ENCODE results near the gene HIF3A.
"Not testable (repeated sequence)": the region's sequence is repeated elsewhere in the genome, so short reads cannot be mapped to it uniquely, and the experiment has no call there.

Gene HIF3A

DNA sequence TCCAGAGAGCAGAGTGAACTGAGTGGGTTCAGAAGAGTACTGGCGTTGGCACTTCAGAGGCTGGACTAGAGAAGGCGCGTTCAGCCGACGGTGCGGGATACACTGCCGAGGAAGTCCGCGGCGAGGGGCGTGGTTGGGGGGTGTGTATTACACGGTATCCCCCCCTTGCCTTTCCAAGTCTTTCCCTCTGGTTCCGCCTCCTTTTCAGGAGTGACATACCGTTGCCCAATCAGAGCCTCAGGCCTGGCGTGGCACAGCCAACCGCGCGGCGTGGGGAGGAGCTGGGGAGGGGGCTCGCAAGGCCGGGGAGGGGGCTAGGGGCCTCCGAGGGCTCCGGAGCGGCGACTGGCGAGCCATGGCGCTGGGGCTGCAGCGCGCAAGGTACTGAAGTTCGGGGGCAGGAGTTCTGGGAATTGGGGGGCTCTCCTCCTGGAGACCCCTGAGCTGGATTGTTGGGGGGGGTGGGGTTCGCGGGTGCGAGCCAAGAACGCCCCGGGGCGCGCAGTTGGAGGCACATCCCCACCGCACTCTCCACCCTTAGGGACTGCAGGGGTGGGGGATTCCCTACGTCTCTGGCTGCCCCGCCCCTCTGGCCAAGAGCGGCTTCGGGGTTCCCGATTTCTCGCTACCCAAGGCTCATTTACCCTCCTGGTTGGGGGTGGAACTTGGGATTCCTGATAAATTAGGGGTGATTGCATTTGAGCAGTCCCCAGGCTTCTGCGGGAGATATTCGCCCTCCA lies at the start of gene HIF3A:
TSS of gene HIF3A (plus strand) at position 321 of the 740 bp plus-strand sequence. CDS start at position 356, 35 bp downstream.
- DNase-seq: peak; percentile 31

DNA sequence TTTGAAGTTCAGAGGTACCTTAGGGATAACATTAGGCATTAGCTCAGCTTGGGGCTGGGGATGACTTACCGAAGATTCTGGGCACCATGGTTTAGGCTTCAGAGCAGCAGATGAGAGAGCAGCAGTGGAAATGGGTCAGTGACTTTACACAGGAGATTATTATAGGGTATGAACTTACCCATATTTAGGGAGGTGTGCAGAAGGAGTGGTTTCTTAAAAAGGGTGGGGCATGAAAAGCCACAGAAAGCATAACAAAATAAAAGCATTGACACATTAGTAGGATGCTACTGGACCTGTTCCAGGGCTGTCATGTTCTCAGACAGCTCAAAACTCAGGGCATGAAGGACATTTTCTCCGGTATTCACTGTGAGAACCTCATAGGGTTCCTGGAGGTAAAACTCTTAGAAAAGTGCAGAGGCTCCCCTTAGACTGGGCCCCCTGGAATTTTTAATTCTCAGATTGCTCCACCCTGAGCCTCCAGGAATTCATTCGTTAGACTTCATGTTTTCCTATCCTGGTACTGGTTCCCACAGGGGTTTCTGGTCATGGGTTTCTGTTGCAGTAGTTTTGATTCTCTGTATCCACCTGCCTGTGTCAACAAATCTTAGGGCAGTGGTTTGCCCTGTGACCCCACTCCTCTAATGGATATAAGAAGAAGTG lies 46.6 kb upstream of the HIF3A start:
- DNase-seq: no peak

DNA sequence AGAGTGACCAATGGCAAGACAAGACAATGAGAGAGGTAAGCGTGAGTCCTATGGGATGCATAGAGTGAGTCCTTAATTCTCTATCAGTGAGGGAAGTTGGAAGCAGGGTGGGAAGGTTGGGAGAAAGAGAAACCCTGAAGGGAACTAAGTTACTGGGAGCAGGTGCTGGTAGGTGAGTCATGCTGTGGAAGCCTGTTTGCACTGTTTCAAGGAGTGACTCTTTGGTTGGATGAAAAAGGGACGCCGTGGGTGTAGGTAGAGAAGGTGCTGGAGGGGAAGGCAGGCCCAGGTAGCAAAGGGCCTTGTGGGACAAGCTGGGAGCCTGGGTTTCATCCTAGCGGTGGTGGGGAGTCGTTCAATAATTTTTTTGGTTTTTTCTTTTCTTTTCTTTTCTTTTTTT lies 45.4 kb upstream of the HIF3A start:
- no peak for DNase-seq

DNA sequence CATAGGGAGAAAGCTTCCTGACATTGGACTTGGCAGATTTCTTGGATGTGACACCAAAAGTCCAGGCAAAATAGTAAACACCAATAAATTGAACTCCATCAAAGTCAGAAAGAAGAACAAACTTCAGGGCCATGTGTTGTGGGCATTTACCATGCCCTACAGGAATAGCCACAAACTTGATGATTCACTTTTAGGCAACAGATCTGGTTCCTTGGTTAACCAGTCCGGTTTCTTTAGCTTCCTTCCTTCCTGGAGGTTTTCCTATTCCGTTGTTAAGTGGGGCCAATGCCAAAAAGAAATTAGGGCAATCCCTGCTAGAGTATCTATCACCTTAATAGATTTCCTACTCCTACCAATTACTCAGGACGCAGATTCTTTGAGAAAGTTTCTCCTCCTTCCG lies 42.1 kb upstream of the HIF3A start:
- DNase-seq: no peak

DNA sequence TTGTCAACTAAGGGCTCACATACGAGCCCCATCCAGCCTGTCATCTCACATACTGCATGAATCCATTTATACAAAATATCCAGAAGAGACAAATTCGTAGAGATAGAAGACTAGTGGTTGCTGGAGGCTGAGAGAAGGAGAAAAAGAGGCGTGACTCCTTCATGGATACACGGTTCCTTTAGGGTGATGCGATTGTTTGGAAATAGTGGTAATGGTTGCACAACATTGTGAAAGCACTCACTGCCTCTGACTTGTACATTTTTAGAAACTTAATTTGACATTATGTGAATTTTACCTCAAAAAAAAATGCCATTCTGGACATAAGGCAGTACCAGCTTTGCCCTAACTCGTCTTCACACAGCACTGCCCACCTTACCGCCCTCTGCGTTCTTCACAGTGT lies 40.0 kb upstream of the HIF3A start:
- DNase-seq: peak; percentile 34

DNA sequence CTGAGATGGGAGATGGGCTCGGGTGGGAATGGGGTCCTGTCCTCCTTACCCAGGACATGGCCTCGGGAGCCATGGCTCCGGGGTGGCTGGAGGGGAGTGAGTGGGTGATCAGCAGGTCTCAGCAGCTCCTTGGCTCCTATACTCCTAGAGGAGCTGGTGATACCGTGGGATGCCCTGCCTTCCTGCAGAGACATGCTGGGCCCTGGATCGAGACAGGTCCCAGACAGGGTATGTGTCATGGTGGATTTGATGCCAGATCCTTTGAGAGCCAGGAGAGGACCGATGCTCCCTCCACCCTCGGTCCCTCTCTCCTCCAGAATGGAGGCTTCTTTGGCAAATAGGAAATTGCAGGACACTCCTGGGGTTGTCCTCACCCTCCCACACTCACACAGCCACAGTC lies 35.3 kb upstream of the HIF3A start:
- not testable (repeated sequence) for DNase-seq

DNA sequence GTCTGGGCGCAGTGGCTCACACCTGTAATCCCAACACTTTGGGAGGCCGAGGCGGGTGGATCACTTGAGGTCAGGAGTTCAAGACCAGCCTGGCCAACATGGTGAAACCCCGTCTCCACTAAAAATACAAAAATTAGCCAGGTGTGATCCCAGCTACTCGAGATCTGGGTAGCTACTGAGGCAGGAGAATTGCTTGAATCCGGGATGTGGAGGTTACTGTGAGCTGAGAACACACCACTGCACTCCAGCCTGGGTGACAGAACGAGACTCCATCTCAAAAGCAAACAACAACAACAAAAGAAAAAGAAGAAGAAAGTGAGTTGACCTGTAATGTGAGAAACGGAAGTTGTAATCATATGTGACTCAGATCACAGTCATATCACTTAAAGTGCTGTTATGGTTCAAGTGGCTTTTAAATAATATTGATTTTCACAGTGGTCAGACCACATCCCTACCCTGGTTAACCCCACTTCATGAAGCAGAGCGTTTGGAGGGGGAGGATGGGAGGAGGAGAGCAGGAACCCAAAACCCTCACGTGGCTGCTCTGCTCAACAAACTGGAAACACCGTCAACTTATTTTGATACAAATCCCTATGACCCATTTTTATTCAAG lies 34.1 kb upstream of the HIF3A start:
- DNase-seq: peak; percentile 76

DNA sequence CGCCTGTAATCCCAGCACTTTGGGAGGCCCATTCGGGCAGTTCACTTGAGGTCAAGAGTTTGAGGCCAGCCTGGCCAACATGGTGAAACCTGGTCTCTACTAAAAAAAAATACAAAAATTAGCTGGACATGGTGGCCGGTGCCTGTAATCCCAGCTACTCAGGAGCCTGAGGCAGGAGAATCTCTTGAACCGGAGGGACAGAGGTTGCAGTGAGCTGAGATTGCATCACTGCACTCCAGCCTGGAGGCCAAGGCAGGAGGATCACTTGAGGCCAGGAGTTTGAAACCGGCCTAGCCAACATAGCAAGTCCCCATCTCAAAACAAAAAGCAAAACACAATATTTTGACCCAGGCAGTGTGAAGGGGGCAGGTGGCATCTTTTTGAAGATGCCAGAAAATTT lies 32.0 kb upstream of the HIF3A start:
- not testable (repeated sequence) for DNase-seq

DNA sequence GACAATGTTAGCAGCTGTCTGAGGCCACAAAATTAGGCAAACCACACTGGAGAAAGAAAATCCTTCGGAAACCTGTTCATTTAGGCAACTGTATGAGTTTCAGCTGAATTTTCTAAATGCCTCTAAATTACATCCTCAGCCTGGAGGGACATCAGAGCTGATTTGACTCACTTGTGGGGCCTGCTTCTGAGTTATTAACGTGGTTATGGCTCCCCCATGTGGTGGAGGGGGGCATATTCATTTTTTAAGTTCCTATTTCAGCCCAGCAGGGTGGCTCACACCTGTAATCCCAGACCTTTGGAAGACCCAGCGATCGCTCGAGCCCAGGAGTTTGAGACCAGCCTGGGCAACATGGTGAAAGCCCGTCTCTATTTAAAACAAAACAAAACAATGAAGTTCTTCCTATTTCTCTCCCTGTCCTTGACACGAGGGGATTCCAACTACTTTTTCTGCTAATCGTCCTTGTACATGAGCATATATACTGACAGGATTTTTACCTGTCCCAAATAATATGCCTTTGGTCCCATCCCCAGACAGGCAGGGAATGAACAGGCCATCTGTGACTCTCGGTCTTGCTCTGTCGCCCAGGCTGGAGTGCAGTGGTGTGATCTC lies 31.5 kb upstream of the HIF3A start:
- peak; percentile 61 for DNase-seq

DNA sequence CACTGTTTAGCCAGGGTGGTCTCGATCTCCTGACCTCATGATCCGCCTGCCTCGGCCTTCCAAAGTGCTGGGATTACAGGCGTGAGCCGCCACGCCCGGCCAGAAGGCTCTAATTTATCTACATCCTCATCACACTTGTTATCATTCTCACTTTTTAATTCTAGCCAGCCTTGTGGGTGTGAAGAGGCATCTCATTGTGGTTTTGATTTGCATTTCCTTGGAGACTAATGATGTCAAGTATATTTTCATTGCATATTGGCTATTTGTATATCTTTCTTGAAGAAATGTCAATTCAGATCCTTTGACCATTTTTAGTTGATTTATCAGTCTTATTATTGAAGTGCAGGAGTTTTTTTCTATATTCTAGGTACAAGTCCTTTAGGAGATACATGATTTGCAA lies 27.7 kb upstream of the HIF3A start:
- no peak for DNase-seq

DNA sequence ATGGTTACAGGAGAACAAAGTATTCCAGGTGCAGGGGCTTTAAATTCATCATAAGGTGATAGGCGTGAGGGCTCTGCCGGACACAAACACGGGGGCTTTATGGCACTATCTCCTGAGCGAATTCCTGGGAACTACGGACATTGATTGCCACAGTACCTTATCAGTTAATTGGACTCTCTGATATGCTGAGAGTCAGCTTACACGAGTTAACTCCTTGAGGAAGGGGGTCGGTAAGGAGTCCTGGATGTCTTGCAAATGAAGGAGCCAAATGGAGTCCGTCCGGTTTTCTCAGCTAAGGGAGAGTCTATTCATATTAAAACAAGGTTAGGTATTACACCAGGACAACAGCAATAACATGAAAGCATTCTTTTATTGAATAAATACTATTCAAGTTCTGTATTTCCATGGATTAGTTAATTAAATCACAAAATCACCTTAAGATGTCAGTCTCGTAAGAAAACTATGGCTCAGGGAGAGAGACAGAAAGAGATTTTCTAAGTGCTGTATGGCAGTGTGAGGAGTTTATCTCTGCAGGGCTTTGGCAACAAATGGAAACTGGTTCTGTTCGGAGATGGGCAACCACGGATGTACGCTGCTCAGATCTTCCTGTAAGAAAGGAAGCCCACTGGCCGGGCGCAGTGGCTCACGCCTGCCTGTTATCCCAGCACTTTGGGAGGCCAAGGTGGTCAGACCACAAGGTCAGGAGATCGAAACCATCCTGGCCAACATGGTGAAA lies 26.2 kb upstream of the HIF3A start:
- no peak for DNase-seq

DNA sequence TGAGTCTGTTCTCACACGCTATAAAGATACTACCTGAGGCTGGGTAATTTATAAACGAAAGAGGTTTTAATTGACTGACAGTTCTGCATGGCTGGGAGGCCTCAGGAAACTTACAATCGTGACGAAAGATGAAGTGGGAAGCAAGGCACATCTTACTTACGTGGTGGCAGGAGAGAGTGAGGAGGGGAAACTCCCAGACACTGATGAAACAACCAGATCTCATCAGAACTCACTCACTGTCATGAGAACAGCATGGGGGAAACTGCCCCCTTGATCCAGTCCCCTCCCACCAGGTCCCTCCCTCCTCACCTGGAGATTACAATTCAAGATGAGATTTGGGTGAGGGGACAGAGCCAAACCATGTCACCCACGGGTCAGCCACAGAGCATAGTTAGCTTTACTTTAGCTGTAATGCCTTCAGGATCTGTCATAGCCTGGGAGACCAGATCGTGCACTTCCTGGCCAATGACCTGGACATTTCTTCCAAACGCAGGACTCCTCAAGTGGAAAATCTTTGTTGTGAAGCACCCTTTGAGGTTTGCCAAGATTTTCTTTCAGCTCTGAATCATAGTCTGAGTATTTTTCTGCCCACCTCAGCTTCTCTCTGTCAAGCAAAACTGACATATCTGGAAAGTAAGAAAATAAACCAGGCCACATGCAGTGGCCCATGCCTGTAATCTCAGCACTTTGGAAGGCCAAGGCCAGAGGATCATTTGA lies 25.2 kb upstream of the HIF3A start:
- peak; percentile 69 for DNase-seq

DNA sequence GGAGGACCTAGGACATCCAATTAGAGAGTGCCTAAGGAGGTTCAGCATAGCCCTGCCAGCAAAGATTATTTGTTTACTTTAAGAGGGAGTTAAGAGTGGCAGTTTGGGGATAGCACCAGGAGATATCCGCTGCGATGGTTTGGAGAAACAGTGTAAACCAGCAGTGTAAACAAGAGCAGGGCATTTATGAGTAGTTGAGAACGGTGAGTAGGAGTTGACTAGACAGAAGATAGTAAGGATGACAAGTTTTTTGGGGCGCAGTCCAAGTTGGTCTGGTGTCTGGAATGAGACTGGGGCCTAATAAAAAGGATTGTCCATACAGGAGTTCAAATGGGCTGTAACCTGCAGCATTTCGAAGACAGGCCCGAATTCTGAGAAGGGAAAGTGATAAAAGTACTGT lies 22.9 kb upstream of the HIF3A start:
- DNase-seq: not testable (repeated sequence)

DNA sequence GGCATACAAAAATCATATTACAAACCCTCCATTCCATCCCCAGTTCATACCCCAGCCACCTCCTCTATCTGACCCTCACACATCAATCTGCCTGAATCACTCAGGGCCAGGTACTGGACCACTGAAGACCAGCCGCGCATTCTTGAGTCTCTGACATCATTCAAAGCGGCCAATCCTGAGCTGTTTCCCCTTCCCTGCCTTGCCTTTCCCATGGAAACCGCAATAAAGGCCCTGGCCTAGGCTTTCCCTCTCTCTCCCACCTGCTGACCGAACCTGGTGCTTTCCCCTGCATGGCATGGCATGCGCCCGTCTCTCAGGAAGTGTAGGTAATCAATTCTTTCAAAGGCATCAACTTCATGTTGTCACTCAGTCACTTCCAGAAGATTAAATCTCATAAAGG lies 17.7 kb upstream of the HIF3A start:
- no peak for DNase-seq

DNA sequence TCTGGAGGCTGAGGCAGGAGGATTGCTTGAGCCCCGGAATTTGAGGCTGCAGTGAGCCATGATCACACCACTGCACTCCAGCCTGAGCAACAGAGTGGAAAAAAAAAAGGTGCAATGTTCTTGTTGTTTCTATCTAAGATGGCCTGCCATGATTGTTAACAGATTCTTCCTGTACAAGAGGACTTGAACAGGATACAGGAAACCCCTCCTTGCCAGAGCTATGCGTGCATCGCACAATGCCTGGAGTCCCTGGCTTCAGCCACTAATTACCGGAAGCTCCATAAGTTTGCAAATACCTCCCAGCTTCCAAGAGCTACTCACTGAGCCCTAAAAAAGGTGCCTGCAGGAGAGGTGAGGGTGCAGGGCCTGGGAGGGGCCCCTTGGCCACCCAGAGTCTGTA lies 13.1 kb upstream of the HIF3A start:
- no peak for DNase-seq

DNA sequence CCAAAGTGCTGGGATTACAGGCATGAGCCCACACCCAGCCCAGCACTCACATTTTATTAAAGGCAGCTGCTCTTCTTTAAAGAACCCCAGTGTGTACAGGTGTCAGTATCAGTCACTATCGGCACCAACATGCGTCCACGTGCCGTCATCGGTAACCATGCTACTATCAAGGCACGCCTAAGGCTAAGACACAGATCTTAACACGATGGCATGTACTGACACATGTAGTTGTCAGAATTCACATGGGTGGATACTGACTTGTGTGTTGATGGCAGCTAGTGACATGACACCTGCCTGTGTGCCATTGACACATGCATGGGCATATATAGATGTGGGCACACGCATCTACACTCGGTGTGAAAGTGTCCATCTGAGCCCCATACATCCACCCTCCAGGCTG lies 12.2 kb upstream of the HIF3A start:
- DNase-seq: no peak

DNA sequence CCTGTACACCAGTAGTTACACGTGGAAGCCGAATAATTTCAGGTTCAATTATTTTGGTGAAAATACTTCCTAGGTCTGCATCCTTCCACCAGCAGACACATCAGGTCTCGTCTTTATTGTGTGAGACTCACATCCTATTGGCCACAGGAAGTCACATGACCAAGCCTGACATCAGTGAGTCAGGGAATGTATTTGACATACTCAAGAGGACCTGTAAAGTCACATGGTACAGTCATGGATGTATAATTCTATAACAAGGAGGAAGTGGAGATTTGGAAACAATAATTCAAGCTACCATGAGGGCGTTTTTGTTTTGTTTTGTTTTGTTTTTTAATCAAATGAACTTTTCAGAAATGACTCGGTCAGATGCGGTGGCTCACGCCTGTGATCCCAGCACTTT lies 9.3 kb upstream of the HIF3A start:
- DNase-seq: peak; percentile 20

DNA sequence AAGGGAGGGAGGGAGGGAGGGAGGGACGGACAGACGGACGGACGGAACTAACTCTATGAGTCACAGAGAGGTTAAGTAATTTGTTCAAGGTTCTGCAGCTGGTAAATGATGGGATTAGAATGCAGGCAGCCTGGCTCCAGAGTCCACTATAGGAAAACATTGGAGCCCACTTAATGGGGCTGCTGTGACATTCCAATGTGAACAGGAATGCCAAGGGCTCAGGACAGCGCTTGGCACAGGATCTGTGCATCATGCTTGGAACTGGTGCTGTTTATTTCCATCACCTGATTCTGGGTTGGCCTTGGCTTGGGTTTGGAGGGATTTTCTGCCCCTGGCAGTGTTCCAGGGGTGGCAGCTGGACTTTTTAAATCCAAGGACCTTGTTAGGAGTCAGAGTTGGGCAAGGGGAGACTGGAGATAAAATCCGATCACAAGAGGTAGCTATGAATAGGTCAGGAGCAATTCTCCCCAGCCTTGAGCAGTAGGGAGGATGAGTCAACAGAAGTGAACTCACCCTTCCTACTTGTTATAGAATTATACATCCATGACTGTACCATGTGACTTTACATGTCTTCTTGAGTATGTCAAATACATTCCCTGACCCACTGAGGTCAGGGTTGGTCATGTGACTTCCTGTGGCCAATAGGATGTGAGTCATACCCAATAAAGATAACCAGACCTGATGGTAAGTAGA lies 7.8 kb upstream of the HIF3A start:
- DNase-seq: peak; percentile 99

DNA sequence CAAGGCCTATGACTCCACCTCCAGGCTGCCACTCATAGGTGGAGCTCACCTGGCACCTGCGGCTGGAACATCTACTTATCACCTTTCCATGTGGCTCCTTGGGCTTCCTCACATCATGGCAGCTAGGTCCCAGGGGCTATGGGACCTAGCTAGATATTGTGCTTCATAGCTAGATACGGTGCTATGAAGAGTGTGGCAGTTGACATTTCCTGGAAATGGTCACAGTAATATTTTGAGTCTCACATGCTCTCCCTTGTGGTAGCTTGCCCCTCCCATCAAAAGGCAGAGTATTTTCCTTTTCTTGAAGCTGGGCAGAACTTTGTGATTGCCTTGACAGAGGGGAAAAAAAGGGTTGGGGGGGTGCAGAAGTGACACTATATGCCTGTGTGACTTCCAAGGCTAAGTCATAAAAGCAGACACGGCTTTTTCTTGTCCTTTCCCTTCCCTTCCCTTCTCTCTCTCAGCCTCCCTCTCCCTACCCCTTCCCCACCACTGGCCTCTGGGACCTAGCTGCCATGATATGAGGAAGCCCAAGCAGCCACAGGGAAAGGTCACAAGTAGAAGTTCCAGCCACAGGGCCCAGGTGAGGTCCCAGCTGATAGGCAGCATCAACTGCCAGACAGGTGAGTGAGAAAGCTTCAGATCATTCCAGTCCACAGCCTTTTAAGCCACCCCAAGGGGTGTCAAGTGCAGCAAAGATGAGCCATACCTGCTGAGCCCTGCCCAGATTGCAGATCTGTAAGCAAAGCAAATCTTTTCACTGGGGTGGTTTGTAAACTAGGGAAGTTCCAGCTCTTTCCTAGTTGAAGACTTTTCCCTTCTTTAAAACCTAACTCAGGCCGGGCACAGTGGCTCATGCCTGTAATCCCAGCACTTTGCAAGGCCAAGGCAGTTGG lies 6.9 kb upstream of the HIF3A start:
- DNase-seq: no peak

DNA sequence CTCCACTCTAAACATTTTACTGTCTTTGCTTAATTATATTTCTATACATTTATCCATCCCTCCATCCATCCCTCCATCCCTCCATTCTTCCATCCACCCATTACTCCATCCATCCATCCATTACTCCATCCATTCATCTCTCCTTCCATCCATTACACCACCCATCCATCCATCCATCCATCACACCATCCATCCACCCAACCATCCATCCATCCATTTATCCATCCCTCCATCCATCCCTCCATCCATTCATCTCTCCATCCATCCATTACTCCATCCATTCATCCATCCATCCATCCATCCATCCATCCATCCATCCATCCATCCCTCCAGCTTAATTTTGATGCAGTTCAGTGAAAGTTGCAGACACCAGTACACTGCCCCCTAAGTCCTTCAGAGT lies 5.0 kb upstream of the HIF3A start:
- no peak for DNase-seq

DNA sequence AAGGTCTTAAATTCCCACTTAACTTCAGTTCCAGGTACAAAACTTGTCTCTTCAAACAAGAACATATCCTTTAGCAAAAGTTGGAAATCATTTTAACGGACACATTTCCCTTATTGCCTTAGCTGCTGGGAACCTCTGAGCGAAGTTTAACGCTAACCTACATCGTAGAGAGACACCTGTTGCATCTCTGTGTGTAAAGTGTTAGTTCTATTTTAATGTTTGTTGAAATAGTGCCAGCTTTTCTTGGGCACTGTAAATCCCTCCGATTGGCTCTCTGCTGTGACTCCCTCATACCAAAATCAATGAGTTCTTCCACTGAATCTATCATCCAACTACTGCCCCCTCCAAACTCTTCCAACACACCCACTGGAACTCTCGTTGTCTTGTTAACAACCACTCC lies 2.3 kb upstream of the HIF3A start:
- DNase-seq: no peak
